Activated naive CD8-positive, alpha-beta T cell treated with anti-CD3 and anti-CD28 coated beads, Interleukin-2, amount 50 U/mL, for 24 hours (primary cell): ENCODE measurements around the gene RFX3.

Experiments used
- ATAC-seq: fragments of 150-1000 bp; cut with Tn5 transposase; one replicate; pipeline ENCODE4 v1.10.0; 2021
- DNase-seq: peaks from one replicate; pipeline ENCODE4 v3.0.0; 2021
- H3K27ac Mint-ChIP-seq: one replicate; pipeline ENCODE4 v1.8.0; 2021; ENCODE audit warnings: mild to moderate bottlenecking, mixed read lengths
- H3K27me3 Mint-ChIP-seq: one replicate; pipeline ENCODE4 v1.8.0; 2021; ENCODE audit warnings: mixed read lengths
- H3K36me3 Mint-ChIP-seq: one replicate; pipeline ENCODE4 v1.8.0; 2021; ENCODE audit warnings: low read depth, mixed read lengths
- H3K4me1 Mint-ChIP-seq: one replicate; pipeline ENCODE4 v1.8.0; 2021; ENCODE audit warnings: mixed read lengths
- H3K4me3 Mint-ChIP-seq: one replicate; pipeline ENCODE4 v1.8.0; 2021; ENCODE audit warnings: mild to moderate bottlenecking, moderate library complexity, mixed read lengths
- H3K9me3 Mint-ChIP-seq: one replicate; pipeline ENCODE4 v1.8.0; 2021; ENCODE audit warnings: mixed read lengths

RFX3 gene

DNA sequence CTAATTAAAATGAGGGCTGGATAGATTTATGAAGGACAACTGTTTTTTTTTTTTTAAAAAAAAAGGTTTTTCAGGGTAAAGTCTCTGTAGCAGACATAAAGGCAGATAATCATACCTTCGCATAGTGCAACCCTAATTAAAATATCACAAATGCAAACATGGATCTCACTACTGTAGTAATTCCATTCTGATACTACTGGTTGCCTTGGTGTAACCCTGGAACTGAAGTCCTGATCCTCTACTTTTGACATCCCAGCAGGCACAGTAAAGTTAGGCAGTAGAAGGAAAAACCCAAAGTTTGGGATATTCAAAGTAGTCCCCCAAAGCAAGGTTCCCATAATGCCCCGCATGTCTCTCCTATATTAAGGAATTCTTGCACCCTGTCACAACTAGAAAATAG, 19.6 kb downstream of the RFX3 start:
- ATAC-seq (no peak), DNase-seq (no peak)
- Mint-ChIP-seq H3K4me3 (no peak overlapping the region), H3K36me3 (peaks cover 6% of the 10 kb centered on the region), H3K9me3 (no peaks in the 10 kb centered on the region), H3K27me3 (no peaks in the 10 kb centered on the region), H3K27ac (no peak overlapping the region), H3K4me1 (peaks cover 51% of the 10 kb centered on the region)

DNA sequence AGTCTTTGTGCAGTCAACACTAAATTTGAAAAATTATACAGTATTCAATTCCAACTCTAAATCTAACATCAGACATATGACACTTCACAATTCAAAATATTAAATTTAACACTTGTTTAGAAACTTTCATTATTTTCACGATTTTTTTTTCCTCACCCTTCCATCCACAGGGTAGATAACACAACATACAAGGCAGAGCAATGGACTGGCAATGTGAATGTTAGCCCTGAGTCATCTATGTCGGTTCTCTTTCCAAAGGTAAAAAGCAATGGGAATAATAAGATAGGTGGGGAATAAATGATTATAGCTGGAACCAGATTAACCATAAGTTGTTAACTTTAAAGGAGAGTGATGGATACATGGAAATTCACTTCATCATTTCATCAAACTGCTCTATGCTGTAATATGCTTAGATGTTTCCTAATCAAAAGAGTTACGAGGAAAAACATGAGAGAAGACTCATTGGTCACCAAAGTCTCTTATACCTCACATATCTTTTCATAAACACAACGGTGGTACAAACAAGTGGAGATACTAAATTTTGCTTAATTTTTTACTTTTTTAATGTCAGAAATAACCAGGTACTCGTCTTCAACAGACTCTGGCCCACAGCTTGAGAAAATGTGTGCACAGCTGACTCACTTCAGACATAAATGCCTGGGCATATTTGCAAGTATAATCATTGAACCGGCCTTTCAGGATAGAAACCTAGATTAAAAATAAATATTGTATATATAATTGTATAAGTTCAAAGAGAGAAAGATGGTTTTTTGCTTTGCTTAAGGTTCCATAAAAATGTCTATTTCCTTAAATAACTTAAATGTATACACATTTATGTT, 23.0 kb downstream of the RFX3 start:
- peaks cover 8% of the 10 kb centered on the region for H3K36me3 Mint-ChIP-seq
- ATAC-seq = no peak
- no peak overlapping the region for H3K27ac Mint-ChIP-seq

DNA sequence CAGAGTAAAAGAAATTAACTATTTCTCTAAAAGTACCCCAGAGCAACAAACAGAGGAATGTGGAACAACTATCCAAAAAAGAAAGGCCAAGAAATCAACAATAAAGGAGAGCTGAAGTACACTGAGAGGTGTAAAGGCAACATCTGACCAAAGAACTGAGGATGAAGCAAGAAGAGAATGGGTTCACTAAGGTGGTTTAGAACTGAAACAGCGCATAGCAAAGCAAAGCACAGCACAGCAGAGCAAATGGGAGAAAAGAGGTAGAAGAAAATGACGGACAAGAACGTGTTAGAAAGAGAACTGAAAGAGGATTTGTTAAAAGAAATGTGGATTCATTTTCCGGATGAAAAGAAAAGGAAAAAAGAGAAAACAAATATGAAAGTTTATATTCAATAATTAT, 25.8 kb downstream of the RFX3 start:
- H3K4me3 Mint-ChIP-seq = no peak overlapping the region
- H3K27me3 Mint-ChIP-seq = no peaks in the 10 kb centered on the region
- peaks cover 34% of the 10 kb centered on the region for H3K4me1 Mint-ChIP-seq
- no peak for DNase-seq
- peaks cover 10% of the 10 kb centered on the region for H3K36me3 Mint-ChIP-seq
- H3K27ac Mint-ChIP-seq = no peak overlapping the region
- no peak for ATAC-seq
- H3K9me3 Mint-ChIP-seq = no peaks in the 10 kb centered on the region

More for the DNA sequence above, 23.0 kb downstream of the RFX3 start:
- Mint-ChIP-seq H3K4me3 (no peak overlapping the region), H3K4me1 (peaks cover 41% of the 10 kb centered on the region), H3K27me3 (no peaks in the 10 kb centered on the region), H3K9me3 (no peaks in the 10 kb centered on the region)
- DNase-seq = no peak

DNA sequence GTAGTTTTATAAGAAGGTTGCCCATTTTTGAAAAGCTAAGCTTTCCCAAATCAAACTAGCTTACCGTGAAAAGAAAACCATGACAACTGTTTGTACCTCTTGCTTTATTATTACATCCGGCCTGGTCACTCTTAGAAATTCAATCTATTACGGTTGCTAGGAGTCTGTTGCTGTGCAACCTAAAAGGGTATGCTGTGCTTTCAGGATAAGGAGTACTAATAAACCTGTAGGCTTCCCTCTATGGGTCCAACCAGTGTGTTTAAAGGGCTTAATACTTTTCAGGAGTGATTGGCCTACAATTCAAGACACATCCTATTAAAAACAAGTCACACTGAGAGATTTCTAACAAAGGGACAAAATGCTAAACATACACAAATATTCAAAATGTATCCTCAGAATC, 27.1 kb downstream of the RFX3 start:
- Mint-ChIP-seq H3K4me1 (peaks cover 34% of the 10 kb centered on the region), H3K4me3 (no peak overlapping the region), H3K27ac (no peak overlapping the region), H3K9me3 (peaks cover 4% of the 10 kb centered on the region), H3K27me3 (no peaks in the 10 kb centered on the region), H3K36me3 (peaks cover 16% of the 10 kb centered on the region)
- DNase-seq = no peak
- no peak for ATAC-seq

DNA sequence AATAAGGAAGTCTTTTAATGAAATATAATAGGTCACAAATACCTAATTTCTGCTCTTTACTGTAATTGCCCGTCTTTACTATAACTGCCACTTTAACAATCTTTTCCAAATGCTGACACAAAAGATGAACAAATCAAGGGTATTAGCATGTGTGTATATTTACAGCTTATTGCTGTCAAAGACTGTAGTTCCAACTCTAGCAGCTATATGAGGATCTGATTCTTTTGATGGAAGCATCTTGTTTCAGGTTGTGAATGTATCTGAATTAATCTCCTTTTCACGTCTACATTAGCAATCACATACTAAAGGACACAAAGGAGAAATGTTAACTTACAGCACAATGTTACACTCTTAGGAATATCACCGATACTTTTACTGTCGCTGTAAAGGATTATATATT, 27.9 kb downstream of the RFX3 start:
- Mint-ChIP-seq H3K4me3 (no peak overlapping the region), H3K4me1 (peaks cover 27% of the 10 kb centered on the region), H3K9me3 (peaks cover 5% of the 10 kb centered on the region), H3K27ac (no peak overlapping the region), H3K27me3 (no peaks in the 10 kb centered on the region), H3K36me3 (peaks cover 17% of the 10 kb centered on the region)
- DNase-seq = no peak
- no peak for ATAC-seq

DNA sequence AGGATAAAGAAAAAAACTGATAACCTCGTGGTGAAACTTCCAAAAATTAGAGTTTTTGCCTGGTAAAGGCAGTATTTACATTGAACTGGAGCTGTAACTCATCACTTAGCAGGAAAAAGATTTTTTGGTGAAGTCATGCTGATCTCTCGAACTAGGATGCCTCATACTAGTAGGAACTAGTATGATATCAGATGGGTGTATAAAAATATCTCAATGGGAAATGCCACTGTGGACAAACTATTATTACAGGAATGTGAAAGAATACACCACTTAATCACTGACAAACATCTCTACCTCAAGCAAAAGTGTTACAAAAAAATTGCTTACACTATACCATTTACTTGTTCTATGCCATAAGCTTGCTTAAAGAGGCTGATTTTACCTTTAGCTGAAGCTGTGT, 28.4 kb downstream of the RFX3 start:
- ATAC-seq = no peak
- no peaks in the 10 kb centered on the region for H3K27me3 Mint-ChIP-seq
- H3K27ac Mint-ChIP-seq = no peak overlapping the region
- H3K9me3 Mint-ChIP-seq = peaks cover 5% of the 10 kb centered on the region
- H3K4me3 Mint-ChIP-seq = no peak overlapping the region
- H3K4me1 Mint-ChIP-seq = peaks cover 23% of the 10 kb centered on the region
- H3K36me3 Mint-ChIP-seq = peaks cover 13% of the 10 kb centered on the region
- DNase-seq = no peak

DNA sequence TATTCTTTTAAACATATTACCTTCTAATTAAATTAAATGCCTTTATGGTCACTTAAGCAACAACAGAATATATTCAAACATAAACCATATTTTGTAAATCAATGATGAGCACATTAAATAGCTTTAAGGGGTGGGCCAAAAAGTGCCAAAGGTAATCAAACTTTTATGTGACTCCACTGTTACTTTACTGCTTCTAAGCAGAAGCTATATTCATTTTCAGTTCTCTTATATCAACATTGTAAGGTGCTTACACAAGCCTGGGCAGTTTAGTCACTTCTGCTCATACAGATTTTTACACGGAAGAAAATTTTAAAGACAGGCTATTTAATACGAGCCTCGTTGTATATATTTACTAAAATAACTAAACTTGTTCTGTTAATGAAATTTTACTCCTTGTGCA, 29.9 kb downstream of the RFX3 start:
- H3K27me3 Mint-ChIP-seq = no peaks in the 10 kb centered on the region
- no peak for ATAC-seq
- H3K9me3 Mint-ChIP-seq = peaks cover 5% of the 10 kb centered on the region

DNA sequence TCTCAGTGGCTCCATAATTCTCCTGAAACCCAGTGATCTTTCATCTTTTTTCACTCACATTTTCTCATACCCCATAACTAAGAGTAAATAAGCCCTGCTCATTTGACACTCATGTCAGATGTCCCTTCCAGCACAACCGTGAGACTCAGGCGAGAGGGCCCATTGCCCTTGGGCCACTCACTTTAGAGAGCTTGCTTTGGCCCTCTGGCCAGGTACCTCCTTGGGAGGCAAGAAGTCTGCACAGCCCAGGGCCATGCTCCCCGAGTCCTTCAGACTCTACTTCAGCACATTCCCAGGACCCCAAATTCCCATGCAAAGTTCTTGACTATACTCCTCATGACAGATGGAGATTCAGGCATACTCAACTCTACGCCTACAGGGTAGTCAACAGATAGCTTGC, 33.6 kb downstream of the RFX3 start:
- Mint-ChIP-seq H3K4me3 (no peak overlapping the region), H3K27me3 (no peaks in the 10 kb centered on the region), H3K36me3 (peaks cover 20% of the 10 kb centered on the region), H3K27ac (no peak overlapping the region), H3K9me3 (peaks cover 5% of the 10 kb centered on the region), H3K4me1 (peaks cover 16% of the 10 kb centered on the region)
- DNase-seq (no peak), ATAC-seq (no peak)

More for the DNA sequence above, 29.9 kb downstream of the RFX3 start:
- Mint-ChIP-seq H3K4me3 (no peak overlapping the region), H3K4me1 (peaks cover 31% of the 10 kb centered on the region), H3K36me3 (peaks cover 15% of the 10 kb centered on the region), H3K27ac (no peak overlapping the region)
- DNase-seq = no peak

DNA sequence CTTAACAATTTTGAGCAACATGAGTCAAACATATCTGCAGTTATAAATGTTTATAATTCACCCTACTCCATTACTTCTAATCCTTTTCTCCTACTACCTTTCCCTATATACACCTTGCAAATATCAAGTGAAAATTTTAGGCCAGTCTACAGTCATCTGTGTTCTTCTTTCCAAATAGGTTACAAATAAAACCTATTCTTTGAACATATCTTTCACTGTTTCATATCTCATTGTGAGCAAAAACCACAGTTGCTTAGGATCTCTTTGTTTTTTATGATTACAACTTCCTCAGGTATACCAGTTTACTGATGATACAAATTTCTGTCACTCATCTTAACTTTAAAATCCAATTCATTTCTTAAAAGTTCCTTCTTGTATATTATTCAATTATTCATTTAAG, 34.4 kb downstream of the RFX3 start:
- Mint-ChIP-seq H3K4me3 (no peak overlapping the region), H3K36me3 (peaks cover 21% of the 10 kb centered on the region), H3K27me3 (no peaks in the 10 kb centered on the region), H3K4me1 (peaks cover 16% of the 10 kb centered on the region), H3K9me3 (peaks cover 5% of the 10 kb centered on the region), H3K27ac (no peak overlapping the region)
- no peak for DNase-seq
- ATAC-seq = no peak

DNA sequence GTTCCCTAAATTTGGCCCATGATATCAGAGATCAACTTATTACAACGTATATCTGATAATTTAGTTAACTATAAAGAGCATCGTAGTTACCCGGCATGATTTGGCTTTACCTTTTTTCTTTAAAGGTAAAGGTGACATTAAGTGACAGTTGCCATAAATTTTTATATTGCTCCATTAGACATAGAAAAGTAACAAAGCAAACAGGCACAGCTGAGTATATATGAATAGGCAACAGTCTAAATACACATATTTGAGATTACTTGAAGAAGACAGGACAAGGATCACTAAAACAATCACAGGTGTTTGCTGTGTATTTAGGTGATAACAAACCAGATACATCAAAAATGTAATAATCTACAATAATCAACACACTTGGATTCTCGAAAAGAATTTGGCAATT, 34.8 kb downstream of the RFX3 start:
- no peak overlapping the region for H3K27ac Mint-ChIP-seq
- no peak for ATAC-seq
- peaks cover 23% of the 10 kb centered on the region for H3K36me3 Mint-ChIP-seq
- H3K27me3 Mint-ChIP-seq = no peaks in the 10 kb centered on the region
- peaks cover 12% of the 10 kb centered on the region for H3K4me1 Mint-ChIP-seq
- no peak overlapping the region for H3K4me3 Mint-ChIP-seq
- no peak for DNase-seq
- peaks cover 5% of the 10 kb centered on the region for H3K9me3 Mint-ChIP-seq

DNA sequence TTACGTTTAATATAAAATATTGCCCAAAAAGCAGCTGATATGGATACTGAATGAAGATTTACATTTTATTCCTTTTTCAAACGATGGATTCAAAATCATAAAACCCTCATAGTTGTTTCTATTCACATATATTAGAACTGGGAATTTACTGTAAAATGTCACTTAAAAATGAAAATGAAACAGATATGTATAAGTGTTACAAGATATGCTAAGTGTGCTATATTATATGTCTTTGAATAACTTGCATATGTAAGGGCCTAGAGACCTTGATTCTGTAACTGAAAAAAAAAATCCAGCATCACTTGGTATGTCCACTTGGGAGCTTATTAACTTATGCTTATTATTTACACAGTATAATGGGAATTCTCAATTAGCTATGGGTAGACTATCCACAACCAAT, 43.2 kb downstream of the RFX3 start:
- H3K9me3 Mint-ChIP-seq = no peaks in the 10 kb centered on the region
- ATAC-seq (no peak), DNase-seq (no peak)
- H3K4me1 Mint-ChIP-seq = peaks cover 38% of the 10 kb centered on the region
- H3K36me3 Mint-ChIP-seq = peaks cover 37% of the 10 kb centered on the region
- H3K27me3 Mint-ChIP-seq = no peaks in the 10 kb centered on the region
- H3K4me3 Mint-ChIP-seq = no peak overlapping the region
- no peak overlapping the region for H3K27ac Mint-ChIP-seq

DNA sequence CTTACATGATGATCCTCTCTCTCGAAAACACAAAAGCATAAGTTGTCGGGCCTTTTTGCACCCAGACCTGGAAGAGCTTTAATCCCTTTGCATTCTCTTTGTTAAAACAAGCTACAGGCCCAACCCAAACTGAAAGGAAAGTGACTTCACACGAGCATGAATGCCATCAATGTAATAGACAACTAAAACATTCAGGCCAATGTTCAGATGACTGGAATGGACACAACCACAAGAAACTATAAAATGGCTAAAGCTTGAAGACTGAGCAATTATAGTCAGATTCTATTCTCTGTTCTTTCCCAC, 45.5 kb downstream of the RFX3 start:
- no peak for ATAC-seq
- peak overlapping the region; percentile 0 for H3K27ac Mint-ChIP-seq
- H3K4me3 Mint-ChIP-seq = no peak overlapping the region
- no peaks in the 10 kb centered on the region for H3K9me3 Mint-ChIP-seq
- DNase-seq = no peak
- H3K27me3 Mint-ChIP-seq = no peaks in the 10 kb centered on the region
- peaks cover 58% of the 10 kb centered on the region for H3K4me1 Mint-ChIP-seq
- peaks cover 38% of the 10 kb centered on the region for H3K36me3 Mint-ChIP-seq

DNA sequence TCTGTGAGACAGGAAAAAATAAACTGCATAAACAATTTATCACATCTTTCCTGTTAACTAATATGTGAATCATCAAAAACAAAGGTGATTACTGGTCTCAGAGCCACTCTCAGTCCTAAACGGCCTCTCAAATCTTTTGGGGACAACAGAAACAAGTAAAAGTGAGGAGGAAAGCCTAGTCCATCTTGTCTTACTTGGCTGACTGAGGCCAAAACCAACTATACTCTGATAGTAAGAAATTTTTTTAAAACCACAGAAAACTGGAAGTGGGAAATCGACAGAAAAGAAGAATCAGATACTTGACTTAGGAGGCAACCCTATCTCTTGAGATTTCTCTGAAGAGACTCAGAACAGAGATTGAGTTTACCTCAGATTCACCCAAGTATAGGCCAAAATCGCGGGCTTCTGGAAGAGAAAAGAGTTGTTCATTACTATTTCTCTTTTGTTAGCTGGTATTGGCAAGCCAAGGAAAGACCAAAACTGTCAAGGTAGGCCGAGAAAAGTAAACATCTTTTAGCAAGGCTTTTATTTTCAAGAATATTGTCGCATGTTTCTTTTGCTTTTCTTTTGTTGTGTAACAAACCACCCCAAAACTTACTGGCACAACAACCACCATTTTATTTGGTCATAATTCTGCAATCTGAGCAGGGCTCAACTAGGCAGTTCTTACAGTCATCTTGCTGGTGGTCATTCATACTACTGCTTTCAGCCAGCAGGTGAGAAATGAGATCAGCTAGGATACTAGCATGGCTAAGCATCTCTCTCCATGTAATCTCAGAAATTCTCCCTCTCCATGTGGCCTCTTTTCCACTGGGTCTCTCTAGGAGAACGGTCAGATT, 46.1 kb downstream of the RFX3 start:
- Mint-ChIP-seq H3K27ac (peak overlapping the region; percentile 97), H3K27me3 (no peaks in the 10 kb centered on the region), H3K9me3 (no peaks in the 10 kb centered on the region), H3K4me1 (peaks cover 64% of the 10 kb centered on the region), H3K4me3 (no peak overlapping the region), H3K36me3 (peaks cover 35% of the 10 kb centered on the region)
- ATAC-seq = no peak
- DNase-seq = no peak

DNA sequence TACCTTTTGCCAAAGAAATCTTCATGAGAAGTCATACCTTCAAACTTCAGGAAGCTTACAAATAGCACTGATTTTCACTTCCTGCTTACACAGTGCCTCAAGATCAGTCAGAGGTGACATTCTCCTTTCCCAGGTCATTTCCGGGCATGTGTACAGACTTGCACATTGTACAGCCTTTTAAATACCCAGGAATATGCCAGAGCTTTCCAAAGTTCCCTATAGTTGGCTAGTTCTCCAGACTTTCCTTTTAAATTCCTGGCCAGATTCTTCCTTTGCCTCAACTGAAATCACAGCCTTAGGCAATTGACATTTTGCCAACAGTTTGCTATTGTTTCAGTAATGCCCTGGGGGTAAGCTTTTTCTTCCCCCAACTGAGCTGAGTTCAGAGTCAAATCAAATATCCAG, 47.2 kb downstream of the RFX3 start:
- DNase-seq (no peak), ATAC-seq (no peak)
- H3K4me1 Mint-ChIP-seq = peaks cover 73% of the 10 kb centered on the region
- no peaks in the 10 kb centered on the region for H3K9me3 Mint-ChIP-seq
- H3K27ac Mint-ChIP-seq = peak overlapping the region; percentile 97
- H3K36me3 Mint-ChIP-seq = peaks cover 27% of the 10 kb centered on the region
- H3K4me3 Mint-ChIP-seq = peak overlapping the region; percentile 86
- H3K27me3 Mint-ChIP-seq = no peaks in the 10 kb centered on the region

DNA sequence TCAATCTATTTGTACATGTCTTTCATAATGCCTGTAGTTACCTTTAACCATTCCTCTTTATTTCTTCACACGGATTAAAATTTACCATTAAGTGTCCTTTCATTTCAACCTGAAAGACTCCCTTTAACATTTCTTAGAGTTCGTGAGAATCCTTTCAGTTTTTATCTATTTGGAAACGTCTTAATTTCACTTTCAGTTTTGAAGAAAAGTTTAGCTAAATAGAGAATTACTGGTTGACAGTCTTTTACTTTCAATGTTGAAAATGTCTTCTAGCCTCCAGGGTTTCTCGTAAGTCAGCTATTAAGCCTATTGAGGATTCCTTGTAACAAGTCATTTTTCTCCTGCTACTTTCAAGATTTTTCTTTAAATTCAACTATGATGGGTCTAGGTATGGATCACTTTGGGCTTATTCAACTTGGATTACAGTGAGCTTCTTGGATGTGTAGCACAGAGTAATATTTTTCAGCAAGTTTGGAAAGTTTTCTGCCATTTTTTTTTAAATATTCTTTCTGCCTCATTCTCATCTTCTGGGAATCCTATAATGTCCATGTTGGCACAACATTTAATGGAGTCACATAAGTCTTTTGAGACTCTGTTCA, 48.5 kb downstream of the RFX3 start:
- H3K9me3 Mint-ChIP-seq = no peaks in the 10 kb centered on the region
- ATAC-seq = peak; percentile 48
- peaks cover 27% of the 10 kb centered on the region for H3K36me3 Mint-ChIP-seq
- peaks cover 73% of the 10 kb centered on the region for H3K4me1 Mint-ChIP-seq
- no peak for DNase-seq
- H3K27ac Mint-ChIP-seq = peak overlapping the region; percentile 97
- peak overlapping the region; percentile 86 for H3K4me3 Mint-ChIP-seq
- H3K27me3 Mint-ChIP-seq = no peaks in the 10 kb centered on the region
